ENCODE measurements around the gene POLR3GL. TPM values are rescaled to one million over a fixed set of nuclear protein-coding genes. Genes with fewer than 3 reads are reported as not detected.
"Not testable (repeated sequence)": the region's sequence is repeated elsewhere in the genome, so short reads cannot be mapped to it uniquely, and the experiment has no call there.

The POLR3GL gene
- total and polyA plus RNA-seq, 4 donors = 12.2 to 42.3 (median 39.8) TPM

DNA sequence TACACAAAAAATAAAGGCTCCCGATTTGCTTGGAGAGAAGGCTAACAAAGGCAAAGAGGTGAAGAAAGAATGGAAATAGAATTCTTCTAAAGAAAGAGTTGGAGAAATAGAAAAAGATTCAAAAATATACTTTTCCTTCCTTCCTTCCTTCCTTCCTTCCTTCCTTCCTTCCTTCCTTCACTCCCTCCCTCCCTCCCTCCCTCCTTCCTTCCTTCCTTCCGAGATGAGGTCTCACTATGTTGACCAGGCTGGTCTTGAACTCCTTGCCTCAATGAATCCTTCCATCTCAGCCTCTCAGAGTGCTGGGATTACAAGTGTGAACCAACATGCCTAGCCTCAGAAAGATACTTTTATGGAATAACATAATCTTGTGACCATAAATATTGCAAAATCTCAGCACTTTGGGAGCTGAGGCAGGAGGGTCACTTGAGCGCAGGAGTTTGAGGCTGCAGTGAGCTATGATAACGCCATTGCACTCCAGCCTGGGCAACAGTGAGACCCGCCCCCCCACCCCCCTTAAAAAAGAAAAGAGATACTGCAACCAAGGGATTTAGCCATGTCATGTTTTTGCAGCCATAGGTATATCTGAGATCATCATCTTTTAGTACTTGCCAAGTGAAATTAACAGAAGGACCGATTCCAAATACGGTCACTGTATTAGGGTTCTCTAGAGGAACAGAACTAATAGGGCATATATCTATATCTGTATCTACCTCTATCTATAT lies 58.1 kb downstream of the POLR3GL start:
- no peak overlapping the region for H3K4me3 ChIP-seq (ENCODE audit: low read depth, low read length)
- H3K27ac ChIP-seq (ENCODE audit: low read depth, low read length) = no peak overlapping the region
- WGBS (ENCODE audit: insufficient coverage) = no CpG with 5 or more reads among the region's 7 CpGs
- peaks cover 39% of the 10 kb centered on the region for H3K27me3 ChIP-seq (ENCODE audit: control insufficient read depth, insufficient read depth, low read length)
- no peak for DNase-seq (ENCODE audit: low read depth in 4 of 6, low spot score in 6 of 6)
- H3K9me3 ChIP-seq (ENCODE audit: control insufficient read depth, insufficient read depth, low read length) = no peaks in the 10 kb centered on the region
- no peaks in the 10 kb centered on the region for H3K36me3 ChIP-seq (ENCODE audit: control insufficient read depth, insufficient read depth, low read length)
- H3K4me1 ChIP-seq (ENCODE audit: control insufficient read depth, insufficient read depth, low read length) = peaks cover 9% of the 10 kb centered on the region

DNA sequence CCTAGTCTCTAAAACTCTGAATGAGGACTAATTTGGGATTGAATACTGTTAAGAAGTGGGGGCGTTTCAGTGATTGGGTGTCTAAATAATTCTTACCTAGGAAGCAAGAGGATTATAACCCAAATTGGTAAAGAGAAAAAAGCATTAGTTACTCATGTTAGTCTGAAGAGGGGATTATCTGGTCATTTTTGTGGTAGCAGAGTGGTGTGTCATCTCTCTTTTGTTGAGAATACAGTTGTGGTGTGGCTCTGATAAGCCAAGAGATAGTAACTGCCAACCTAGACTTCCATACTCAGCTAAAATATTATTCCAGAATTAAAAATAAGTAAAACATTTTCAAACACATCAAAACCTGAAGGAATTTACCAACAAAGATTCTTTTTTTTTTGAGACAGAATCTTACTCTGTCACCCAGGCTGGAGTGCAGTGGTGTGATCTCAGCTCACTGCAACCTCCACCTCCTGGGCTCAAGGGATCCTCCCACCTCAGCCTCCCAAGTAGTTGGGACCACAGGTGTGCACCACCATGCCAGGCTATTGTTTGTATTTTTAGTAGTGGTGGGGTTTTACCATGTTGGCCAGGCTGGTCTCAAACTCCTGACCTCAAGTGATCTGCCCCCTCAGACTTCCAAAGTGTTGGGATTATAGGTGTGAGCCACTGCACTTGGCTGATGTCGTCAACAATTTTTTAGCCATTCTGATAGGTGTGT lies 61.5 kb downstream of the POLR3GL start:
- DNase-seq (ENCODE audit: low read depth in 4 of 6, low spot score in 6 of 6); H3K4me3 ChIP-seq (ENCODE audit: low read depth, low read length); H3K27ac ChIP-seq (ENCODE audit: low read depth, low read length); H3K36me3 ChIP-seq (ENCODE audit: control insufficient read depth, insufficient read depth, low read length); H3K27me3 ChIP-seq (ENCODE audit: control insufficient read depth, insufficient read depth, low read length); H3K4me1 ChIP-seq (ENCODE audit: control insufficient read depth, insufficient read depth, low read length); H3K9me3 ChIP-seq (ENCODE audit: control insufficient read depth, insufficient read depth, low read length): not testable (repeated sequence)
- 90% methylated on average over 2 of the region's 2 CpGs for WGBS (ENCODE audit: insufficient coverage)

DNA sequence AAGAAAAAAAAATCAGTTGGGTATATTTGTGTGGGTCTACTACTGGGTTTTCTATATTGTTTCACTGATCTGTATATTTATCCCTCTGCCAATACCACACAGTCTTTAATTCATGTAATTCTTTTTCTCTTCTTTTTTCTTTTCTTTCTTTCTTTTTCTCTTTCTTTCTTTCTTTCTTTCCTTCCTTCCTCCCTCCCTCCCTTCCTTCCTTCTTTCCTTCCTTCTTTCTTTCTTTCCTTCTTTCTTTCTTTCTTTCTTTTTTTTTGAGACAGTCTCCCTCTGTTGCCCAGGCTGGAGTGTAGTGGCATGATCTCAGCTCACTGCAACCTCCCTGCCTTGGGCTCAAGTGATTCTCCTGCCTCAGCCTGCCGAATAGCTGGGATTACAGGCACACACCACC lies 62.2 kb downstream of the POLR3GL start:
- H3K4me1 ChIP-seq (ENCODE audit: control insufficient read depth, insufficient read depth, low read length); DNase-seq (ENCODE audit: low read depth in 4 of 6, low spot score in 6 of 6); H3K36me3 ChIP-seq (ENCODE audit: control insufficient read depth, insufficient read depth, low read length); H3K9me3 ChIP-seq (ENCODE audit: control insufficient read depth, insufficient read depth, low read length); H3K27me3 ChIP-seq (ENCODE audit: control insufficient read depth, insufficient read depth, low read length); H3K27ac ChIP-seq (ENCODE audit: low read depth, low read length); H3K4me3 ChIP-seq (ENCODE audit: low read depth, low read length): not testable (repeated sequence)
- WGBS (ENCODE audit: insufficient coverage) = no CpG with 5 or more reads among the region's 1 CpG

Other genes starting within 250 kb of the POLR3GL start
- gene CD160, start 245.2 kb upstream of the POLR3GL start, total RNA-seq = under 1 TPM; 0.11 to 0.30 TPM
- gene CD160, start 245.2 kb upstream of the POLR3GL start, polyA plus RNA-seq (ENCODE audit: insufficient read length in 2 of 2) = 1 to 10 TPM; 2.5 to 3.9 TPM
- 10 to 100 TPM; 19.5 to 26.0 TPM for gene RNF115, start 140.6 kb upstream of the POLR3GL start, total RNA-seq
- 10 to 100 TPM; 19.1 to 25.4 TPM for gene RNF115, start 140.6 kb upstream of the POLR3GL start, polyA plus RNA-seq (ENCODE audit: insufficient read length in 2 of 2)
- gene POLR3C, start 140.5 kb upstream of the POLR3GL start, total RNA-seq = 10 to 100 TPM; 24.8 to 31.0 TPM
- 10 to 100 TPM; 25.2 to 25.6 TPM for gene POLR3C, start 140.5 kb upstream of the POLR3GL start, polyA plus RNA-seq (ENCODE audit: insufficient read length in 2 of 2)
- 10 to 100 TPM in 1 of 2 donors, 1 to 10 TPM in 1; 3.9 to 11.8 TPM for gene NUDT17, start 119.1 kb upstream of the POLR3GL start, total RNA-seq
- gene NUDT17, start 119.1 kb upstream of the POLR3GL start, polyA plus RNA-seq (ENCODE audit: insufficient read length in 2 of 2) = 10 to 100 TPM; 10.4 to 11.3 TPM
- gene PIAS3, start 105.6 kb upstream of the POLR3GL start, total RNA-seq = 10 to 100 TPM; 15.1 to 30.9 TPM
- 10 to 100 TPM; 49.6 to 61.4 TPM for gene PIAS3, start 105.6 kb upstream of the POLR3GL start, polyA plus RNA-seq (ENCODE audit: insufficient read length in 2 of 2)
- 1 to 10 TPM; 3.7 to 4.6 TPM for gene ANKRD35, start 78.8 kb upstream of the POLR3GL start, total RNA-seq
- gene ANKRD35, start 78.8 kb upstream of the POLR3GL start, polyA plus RNA-seq (ENCODE audit: insufficient read length in 2 of 2) = 10 to 100 TPM in 1 of 2 donors, 1 to 10 TPM in 1; 8.2 to 11.0 TPM
- 10 to 100 TPM in 1 of 2 donors, 1 to 10 TPM in 1; 7.3 to 25.2 TPM for gene ITGA10, start 54.6 kb upstream of the POLR3GL start, total RNA-seq
- 10 to 100 TPM in 1 of 2 donors, 1 to 10 TPM in 1; 2.9 to 13.3 TPM for gene ITGA10, start 54.6 kb upstream of the POLR3GL start, polyA plus RNA-seq (ENCODE audit: insufficient read length in 2 of 2)
- gene PEX11B, start 46.0 kb upstream of the POLR3GL start, total RNA-seq = 10 to 100 TPM; 35.0 to 37.6 TPM
- 10 to 100 TPM; 51.7 to 52.0 TPM for gene PEX11B, start 46.0 kb upstream of the POLR3GL start, polyA plus RNA-seq (ENCODE audit: insufficient read length in 2 of 2)
- 100 to 1,000 TPM in 1 of 2 donors, 10 to 100 TPM in 1; 67.5 to 150 TPM for gene RBM8A, start 37.2 kb upstream of the POLR3GL start, total RNA-seq
- gene RBM8A, start 37.2 kb upstream of the POLR3GL start, polyA plus RNA-seq (ENCODE audit: insufficient read length in 2 of 2) = 100 to 1,000 TPM; 173 to 181 TPM
- gene LIX1L, start 6.7 kb upstream of the POLR3GL start, total RNA-seq = 10 to 100 TPM; 23.6 to 36.3 TPM
- gene LIX1L, start 6.7 kb upstream of the POLR3GL start, polyA plus RNA-seq (ENCODE audit: insufficient read length in 2 of 2) = 10 to 100 TPM; 38.3 to 42.4 TPM
- gene ANKRD34A, start 115 bp upstream of the POLR3GL start, total RNA-seq = 1 to 10 TPM; 1.6 to 1.8 TPM
- gene ANKRD34A, start 115 bp upstream of the POLR3GL start, polyA plus RNA-seq (ENCODE audit: insufficient read length in 2 of 2) = 1 to 10 TPM; 8.6 to 9.2 TPM
- gene TXNIP, start 31.9 kb downstream of the POLR3GL start, total RNA-seq = 100 to 1,000 TPM; 453 to 455 TPM
- 100 to 1,000 TPM; 109 to 142 TPM for gene TXNIP, start 31.9 kb downstream of the POLR3GL start, polyA plus RNA-seq (ENCODE audit: insufficient read length in 2 of 2)
- not detected for gene HJV, start 57.0 kb downstream of the POLR3GL start, total RNA-seq
- gene HJV, start 57.0 kb downstream of the POLR3GL start, polyA plus RNA-seq (ENCODE audit: insufficient read length in 2 of 2) = under 1 TPM; 0.30 to 0.44 TPM
- 1 to 10 TPM; 1.7 to 2.4 TPM for gene NBPF10, start 180.1 kb downstream of the POLR3GL start, total RNA-seq
- gene NBPF10, start 180.1 kb downstream of the POLR3GL start, polyA plus RNA-seq (ENCODE audit: insufficient read length in 2 of 2) = 1 to 10 TPM; 1.1 to 1.4 TPM